ENCODE results near the gene MAFB. TPM values are rescaled to one million over a fixed set of nuclear protein-coding genes. Genes with fewer than 3 reads are reported as not detected.
A peak's percentile ranks its signal among the peaks of the same experiment; 100 is the strongest.
"Not testable (repeated sequence)": the region's sequence is repeated elsewhere in the genome, so short reads cannot be mapped to it uniquely, and the experiment has no call there.

Gene MAFB
- total RNA-seq, result not detected

DNA sequence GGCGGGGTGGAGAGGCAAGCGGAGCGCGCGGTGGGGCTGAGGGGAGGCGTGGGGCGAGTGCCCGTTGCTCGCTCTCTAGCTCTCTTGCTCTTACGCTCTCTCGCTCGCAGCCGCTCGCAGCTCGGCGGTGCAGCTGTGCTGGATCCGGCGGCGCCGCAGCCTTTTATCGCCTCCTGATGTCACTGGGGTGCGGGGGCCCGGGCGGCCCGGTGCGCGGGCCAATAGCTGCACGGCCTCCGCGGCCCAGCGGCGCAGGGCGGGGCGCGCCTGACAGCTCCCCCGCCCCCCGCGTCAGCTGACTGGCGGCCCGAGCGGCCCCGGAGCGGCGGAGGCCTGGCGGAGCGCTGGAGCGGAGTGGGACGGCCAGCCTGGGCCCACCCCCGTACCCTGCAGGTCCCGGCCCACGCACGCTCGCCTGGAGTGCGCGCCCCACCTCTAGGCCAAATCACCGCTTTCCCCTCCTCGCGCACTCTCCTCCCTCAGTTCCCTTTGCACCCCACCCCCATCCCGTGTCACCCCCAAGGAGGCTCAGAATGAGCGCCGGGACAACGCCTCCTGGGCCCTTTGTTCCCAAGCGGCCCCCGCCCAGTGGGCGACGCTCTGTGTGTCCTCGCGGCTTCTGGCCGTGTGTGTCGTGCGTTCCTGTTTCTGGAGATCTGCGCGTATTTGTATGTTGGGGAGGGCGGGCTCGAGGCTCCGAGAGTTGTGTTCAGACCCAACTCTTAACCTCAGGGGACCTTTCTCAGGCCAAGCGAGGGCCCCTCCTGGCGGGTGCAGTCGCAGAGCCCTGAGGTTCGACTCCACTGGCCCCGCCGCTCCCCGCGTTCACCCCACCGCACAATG, at the start of gene MAFB:
Gene MAFB (minus strand): TSS at position 137 of the 843 bp plus-strand sequence. CDS start 386 bp downstream, outside the sequence.
- peak within 1 kb of the TSS; percentile 62 for H3K4me3 Mint-ChIP-seq
- H3K9me3 Mint-ChIP-seq, result no peaks in the 10 kb centered on the region
- H3K36me3 Mint-ChIP-seq (ENCODE audit: low read depth), result no peaks in the 10 kb centered on the region
- POLR2A ChIA-PET, result no interaction called here
- intact Hi-C loops (cut with micrococcal nuclease), result loop anchor here (10.0 kb wide), 1 partner anchor 525 kb away; no protein-coding TSS in a partner anchor
- H3K27ac Mint-ChIP-seq, result no peak within 1 kb of the TSS
- peaks cover 82% of the 10 kb centered on the region for H3K27me3 Mint-ChIP-seq
- CTCF ChIA-PET, result interaction anchor here (0.7 to 2.5 kb wide), 8 partner anchors 12 to 1420 kb away, joined by 3 to 13 read pairs (median 4); no protein-coding TSS in a partner anchor
- TF ChIP-seq, protein P1, sequence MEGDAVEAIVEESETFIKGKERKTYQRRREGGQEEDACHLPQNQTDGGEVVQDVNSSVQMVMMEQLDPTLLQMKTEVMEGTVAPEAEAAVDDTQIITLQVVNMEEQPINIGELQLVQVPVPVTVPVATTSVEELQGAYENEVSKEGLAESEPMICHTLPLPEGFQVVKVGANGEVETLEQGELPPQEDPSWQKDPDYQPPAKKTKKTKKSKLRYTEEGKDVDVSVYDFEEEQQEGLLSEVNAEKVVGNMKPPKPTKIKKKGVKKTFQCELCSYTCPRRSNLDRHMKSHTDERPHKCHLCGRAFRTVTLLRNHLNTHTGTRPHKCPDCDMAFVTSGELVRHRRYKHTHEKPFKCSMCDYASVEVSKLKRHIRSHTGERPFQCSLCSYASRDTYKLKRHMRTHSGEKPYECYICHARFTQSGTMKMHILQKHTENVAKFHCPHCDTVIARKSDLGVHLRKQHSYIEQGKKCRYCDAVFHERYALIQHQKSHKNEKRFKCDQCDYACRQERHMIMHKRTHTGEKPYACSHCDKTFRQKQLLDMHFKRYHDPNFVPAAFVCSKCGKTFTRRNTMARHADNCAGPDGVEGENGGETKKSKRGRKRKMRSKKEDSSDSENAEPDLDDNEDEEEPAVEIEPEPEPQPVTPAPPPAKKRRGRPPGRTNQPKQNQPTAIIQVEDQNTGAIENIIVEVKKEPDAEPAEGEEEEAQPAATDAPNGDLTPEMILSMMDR (IDR thresholded peaks at IDR 0.05), result no peak
- DNase-seq (peak; percentile 68), ATAC-seq (peak; percentile 78)
- H3K4me1 Mint-ChIP-seq (ENCODE audit: low read depth), result peaks cover 13% of the 10 kb centered on the region

DNA sequence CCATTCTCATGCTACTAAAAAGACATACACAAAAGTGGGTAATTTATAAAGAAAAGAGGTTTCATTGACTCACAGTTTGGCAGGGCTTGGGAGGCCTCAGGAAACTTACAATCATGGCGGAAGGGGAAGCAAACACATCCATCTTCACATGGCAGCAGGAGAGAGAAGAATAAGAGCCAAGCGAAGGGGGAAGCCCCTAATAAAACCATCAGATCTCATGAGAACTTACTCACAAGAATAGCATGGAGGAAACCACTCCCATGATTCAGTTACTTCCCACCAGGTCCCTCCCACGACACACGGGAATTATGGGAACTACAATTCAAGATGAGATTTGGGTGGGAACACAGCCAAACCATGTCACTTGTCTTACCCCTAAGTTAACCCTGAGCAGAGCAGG, 47.4 kb upstream of the MAFB start:
- CTCF ChIA-PET, result interaction anchor here (1.1 kb wide), 1 partner anchor 226 kb away, joined by 4 read pairs; no protein-coding TSS in a partner anchor

DNA sequence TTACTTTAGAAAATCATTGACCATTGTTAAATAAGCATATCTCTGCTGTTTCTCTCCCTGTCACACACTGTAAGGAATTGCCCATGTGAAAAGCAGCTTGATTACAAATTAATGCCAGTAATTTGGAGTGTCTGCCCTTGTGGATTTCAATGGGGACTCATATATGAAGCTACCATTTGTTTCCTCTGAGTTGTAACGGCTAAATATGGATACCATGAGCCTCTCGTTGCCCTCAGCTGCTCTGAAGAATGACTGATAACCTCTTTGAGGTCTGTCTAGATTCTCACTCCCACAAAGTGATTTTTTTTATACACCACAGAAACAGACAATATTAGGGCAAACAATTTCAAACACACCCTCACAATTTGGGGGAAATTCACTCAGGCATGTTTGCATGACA, 40.0 kb upstream of the MAFB start:
- no peak overlapping the region for H3K4me3 Mint-ChIP-seq
- H3K9me3 Mint-ChIP-seq, result peaks cover 4% of the 10 kb centered on the region
- CTCF ChIA-PET, result interaction anchor here (1.3 kb wide), 1 partner anchor 235 kb away, joined by 3 read pairs; no protein-coding TSS in a partner anchor
- H3K27me3 Mint-ChIP-seq, result peaks cover 8% of the 10 kb centered on the region
- intact Hi-C loops (cut with micrococcal nuclease), result no loop called here
- H3K4me1 Mint-ChIP-seq (ENCODE audit: low read depth), result no peaks in the 10 kb centered on the region
- H3K36me3 Mint-ChIP-seq (ENCODE audit: low read depth), result no peaks in the 10 kb centered on the region
- H3K27ac Mint-ChIP-seq, result no peak overlapping the region
- POLR2A ChIA-PET, result no interaction called here
- DNase-seq, result no peak
- ATAC-seq, result no peak
- TF ChIP-seq, protein P1 (IDR thresholded peaks at IDR 0.05), result no peak

More for the DNA sequence above, 47.4 kb upstream of the MAFB start:
- H3K36me3 Mint-ChIP-seq (ENCODE audit: low read depth); intact Hi-C loops (cut with micrococcal nuclease); H3K9me3 Mint-ChIP-seq; POLR2A ChIA-PET; H3K27ac Mint-ChIP-seq; H3K4me1 Mint-ChIP-seq (ENCODE audit: low read depth); DNase-seq; H3K4me3 Mint-ChIP-seq; ATAC-seq: not testable (repeated sequence)
- H3K27me3 Mint-ChIP-seq, result peaks cover 10% of the 10 kb centered on the region

DNA sequence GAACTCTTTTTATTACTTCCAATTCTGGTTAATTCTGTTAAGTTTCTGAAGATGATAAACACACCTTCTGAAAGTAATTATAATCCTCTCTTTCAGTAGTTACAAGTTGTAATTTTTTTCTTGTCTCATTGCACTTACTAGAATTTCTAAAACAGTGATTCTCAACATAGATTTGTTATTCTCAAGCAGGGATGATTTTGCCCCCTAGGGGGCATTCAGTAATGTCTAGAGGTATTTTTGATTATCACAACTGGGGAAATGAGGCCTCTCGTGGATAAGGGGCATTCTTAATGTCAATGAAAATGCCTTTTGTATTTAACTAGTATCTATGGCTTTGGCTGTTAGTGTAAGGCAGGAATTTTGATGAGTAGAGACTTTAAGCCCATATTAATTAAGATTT, 39.4 kb upstream of the MAFB start:
- TF ChIP-seq, protein P1 (IDR thresholded peaks at IDR 0.05), result peak; percentile 39
- no peaks in the 10 kb centered on the region for H3K4me1 Mint-ChIP-seq (ENCODE audit: low read depth)
- ATAC-seq, result no peak
- H3K36me3 Mint-ChIP-seq (ENCODE audit: low read depth), result no peaks in the 10 kb centered on the region
- no peak overlapping the region for H3K4me3 Mint-ChIP-seq
- DNase-seq, result no peak
- intact Hi-C loops (cut with micrococcal nuclease), result no loop called here
- ChIA-PET POLR2A (no interaction called here), CTCF (interaction anchor here (1.1 to 1.3 kb wide), 2 partner anchors 13 to 235 kb away, joined by 3 to 4 read pairs; no protein-coding TSS in a partner anchor)
- H3K9me3 Mint-ChIP-seq, result peaks cover 4% of the 10 kb centered on the region
- H3K27me3 Mint-ChIP-seq, result peaks cover 3% of the 10 kb centered on the region
- H3K27ac Mint-ChIP-seq, result no peak overlapping the region

DNA sequence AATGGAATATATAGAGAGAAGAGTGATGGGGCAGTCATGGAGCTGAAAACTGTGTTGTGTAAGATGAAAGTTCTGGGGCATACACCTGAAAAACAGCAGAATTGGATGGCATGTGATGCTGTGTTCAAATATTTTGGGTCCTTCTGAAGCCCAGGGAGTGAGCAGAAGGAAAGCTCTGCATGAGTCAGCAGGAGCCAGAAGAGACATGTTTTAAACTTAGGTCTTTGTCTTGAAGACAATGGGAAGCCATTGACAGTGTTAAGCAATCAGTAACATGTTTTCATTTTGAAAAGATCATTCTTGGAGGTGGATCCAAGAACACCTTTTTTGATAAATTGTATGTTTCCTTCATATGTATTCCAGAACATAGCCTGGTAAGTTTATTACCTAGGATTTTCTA, 38.9 kb upstream of the MAFB start:
- DNase-seq (no peak), ATAC-seq (no peak)
- ChIA-PET POLR2A (no interaction called here), CTCF (interaction anchor here (1.1 kb wide), 1 partner anchor 13 kb away, joined by 4 read pairs; no protein-coding TSS in a partner anchor)
- TF ChIP-seq, protein P1 (IDR thresholded peaks at IDR 0.05), result no peak
- intact Hi-C loops (cut with micrococcal nuclease), result no loop called here
- Mint-ChIP-seq H3K4me3 (no peak overlapping the region), H3K27ac (no peak overlapping the region), H3K36me3 (ENCODE audit: low read depth) (no peaks in the 10 kb centered on the region), H3K27me3 (peaks cover 2% of the 10 kb centered on the region), H3K9me3 (peaks cover 4% of the 10 kb centered on the region), H3K4me1 (ENCODE audit: low read depth) (no peaks in the 10 kb centered on the region)
